ENCODE data around the gene NXF1. TPM values are rescaled to one million over a fixed set of nuclear protein-coding genes. Genes with fewer than 3 reads are reported as not detected.

The NXF1 gene
- total and polyA plus RNA-seq, 2 of the 13 experiments (the other 11 are each of a cell fraction or from before 2014, with no cell fraction given): 30.4 to 30.9 TPM

DNA sequence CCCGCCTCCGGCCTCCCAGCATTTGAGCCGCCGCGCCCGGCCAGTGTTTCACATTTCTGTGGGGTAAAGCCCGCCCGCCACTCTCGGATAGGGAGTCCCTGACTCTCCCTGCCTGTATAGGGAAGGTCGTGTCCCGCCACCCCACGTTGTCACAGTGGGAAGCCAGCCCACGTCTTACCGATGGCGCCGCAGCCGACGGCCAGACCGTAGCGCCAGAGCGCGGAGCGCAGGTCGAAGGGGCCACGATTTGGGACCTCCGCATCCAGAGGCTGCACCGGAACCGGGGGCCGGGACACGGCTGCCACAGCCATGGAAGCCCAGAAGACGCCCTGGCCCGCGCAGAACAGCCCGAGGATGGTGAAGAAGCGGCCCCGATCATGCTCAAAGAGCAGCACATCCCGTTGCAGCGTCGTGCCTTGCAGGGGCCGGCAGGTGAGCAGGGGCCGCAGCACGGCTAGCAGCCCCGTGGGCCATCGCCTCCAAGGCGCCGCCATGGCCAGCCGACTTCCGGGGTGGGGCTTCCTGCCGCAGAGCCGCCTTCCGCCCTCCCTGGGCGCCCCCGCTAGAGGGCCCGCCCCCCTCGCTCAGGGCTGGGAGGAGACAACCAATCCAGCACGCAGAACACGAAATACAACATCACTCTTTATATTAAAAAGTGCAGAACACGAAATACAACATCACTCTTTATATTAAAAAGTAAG is 13.6 kb downstream of the NXF1 start, which contains the start of gene TMEM223 (continued):
- peak; percentile 57; the same call in 1 of the 2 replicates for TF ChIP-seq HOXA3 (CRISPR knock-in tag; IDR thresholded peaks at IDR 0.05)
- peak; percentile 81 for TF ChIP-seq ZNF883 (CRISPR knock-in tag; IDR thresholded peaks at IDR 0.05; ENCODE audit: not compliant biosample characterization)
- TF ChIP-seq, protein P1, sequence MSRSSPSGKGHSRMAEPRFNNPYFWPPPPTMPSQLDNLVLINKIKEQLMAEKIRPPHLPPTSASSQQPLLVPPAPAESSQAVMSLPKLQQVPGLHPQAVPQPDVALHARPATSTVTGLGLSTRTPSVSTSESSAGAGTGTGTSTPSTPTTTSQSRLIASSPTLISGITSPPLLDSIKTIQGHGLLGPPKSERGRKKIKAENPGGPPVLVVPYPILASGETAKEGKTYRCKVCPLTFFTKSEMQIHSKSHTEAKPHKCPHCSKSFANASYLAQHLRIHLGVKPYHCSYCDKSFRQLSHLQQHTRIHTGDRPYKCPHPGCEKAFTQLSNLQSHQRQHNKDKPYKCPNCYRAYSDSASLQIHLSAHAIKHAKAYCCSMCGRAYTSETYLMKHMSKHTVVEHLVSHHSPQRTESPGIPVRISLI (CRISPR knock-in tag; IDR thresholded peaks at IDR 0.05; ENCODE audit: borderline replicate concordance): no peak
- peak; percentile 50; the same call in 1 of the 2 replicates for TF ChIP-seq ZNF335 (CRISPR knock-in tag; IDR thresholded peaks at IDR 0.05)
- 0 out of 2 replicates have a peak, but pooled peaks have one; percentile 48 for TF ChIP-seq GZF1 (CRISPR knock-in tag; IDR thresholded peaks at IDR 0.05)
- TF ChIP-seq SMARCE1 (IDR thresholded peaks at IDR 0.05; ENCODE audit: borderline replicate concordance): no peak
- peak; percentile 43; the same call in 1 of the 2 replicates for TF ChIP-seq MIER2 (CRISPR knock-in tag; IDR thresholded peaks at IDR 0.05)
- no peak for TF ChIP-seq TCF7L2 (IDR thresholded peaks at IDR 0.05; ENCODE audit: low read depth, low read length)
- TF ChIP-seq REL (CRISPR knock-in tag; conservative IDR thresholded peaks at IDR 0.05): no peak
- TF ChIP-seq MED1 (CRISPR knock-in tag; IDR thresholded peaks at IDR 0.05): peak; percentile 41; the same call in 1 of the 2 replicates
- peak; percentile 55; the same call in 1 of the 2 replicates for TF ChIP-seq ZNF430 (CRISPR knock-in tag; IDR thresholded peaks at IDR 0.05)
- TF ChIP-seq ZBTB7B (CRISPR knock-in tag; IDR thresholded peaks at IDR 0.05): peak; percentile 76
- TF ChIP-seq, protein P2, sequence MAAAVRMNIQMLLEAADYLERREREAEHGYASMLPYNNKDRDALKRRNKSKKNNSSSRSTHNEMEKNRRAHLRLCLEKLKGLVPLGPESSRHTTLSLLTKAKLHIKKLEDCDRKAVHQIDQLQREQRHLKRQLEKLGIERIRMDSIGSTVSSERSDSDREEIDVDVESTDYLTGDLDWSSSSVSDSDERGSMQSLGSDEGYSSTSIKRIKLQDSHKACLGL (CRISPR knock-in tag; IDR thresholded peaks at IDR 0.05): peak; percentile 92; the same call in 1 of the 2 replicates
- 0 out of 2 replicates have a peak, but pooled peaks have one; percentile 42 for TF ChIP-seq ZNF75D (CRISPR knock-in tag; IDR thresholded peaks at IDR 0.05; ENCODE audit: borderline replicate concordance)
- no peak for TF ChIP-seq ZSCAN20 (CRISPR knock-in tag; IDR thresholded peaks at IDR 0.05; ENCODE audit: borderline replicate concordance)
- peak; percentile 89 for TF ChIP-seq KMT2B (CRISPR knock-in tag; IDR thresholded peaks at IDR 0.05)
- TF ChIP-seq NFE2L1 (CRISPR knock-in tag; IDR thresholded peaks at IDR 0.05; ENCODE audit: borderline replicate concordance): peak; percentile 47; the same call in 1 of the 2 replicates
- TF ChIP-seq ZFAT (CRISPR knock-in tag; conservative IDR thresholded peaks at IDR 0.05): no peak
- no peak for TF ChIP-seq ISX (CRISPR knock-in tag; conservative IDR thresholded peaks at IDR 0.05)
- TF ChIP-seq IRF2 (CRISPR knock-in tag; IDR thresholded peaks at IDR 0.05): peak; percentile 35; the same call in 1 of the 2 replicates
- no peak for TF ChIP-seq JUND (CRISPR knock-in tag; IDR thresholded peaks at IDR 0.05)
- no peak for TF ChIP-seq TCF12 (IDR thresholded peaks at IDR 0.05)
- TF ChIP-seq TCF12 (CRISPR knock-in tag; IDR thresholded peaks at IDR 0.05): no peak
- no peak for TF ChIP-seq JUN (CRISPR knock-in tag; IDR thresholded peaks at IDR 0.05)
- no peak for TF ChIP-seq ZBTB8A (CRISPR knock-in tag; IDR thresholded peaks at IDR 0.05; ENCODE audit: borderline replicate concordance, low read depth)
- TF ChIP-seq, protein P3, sequence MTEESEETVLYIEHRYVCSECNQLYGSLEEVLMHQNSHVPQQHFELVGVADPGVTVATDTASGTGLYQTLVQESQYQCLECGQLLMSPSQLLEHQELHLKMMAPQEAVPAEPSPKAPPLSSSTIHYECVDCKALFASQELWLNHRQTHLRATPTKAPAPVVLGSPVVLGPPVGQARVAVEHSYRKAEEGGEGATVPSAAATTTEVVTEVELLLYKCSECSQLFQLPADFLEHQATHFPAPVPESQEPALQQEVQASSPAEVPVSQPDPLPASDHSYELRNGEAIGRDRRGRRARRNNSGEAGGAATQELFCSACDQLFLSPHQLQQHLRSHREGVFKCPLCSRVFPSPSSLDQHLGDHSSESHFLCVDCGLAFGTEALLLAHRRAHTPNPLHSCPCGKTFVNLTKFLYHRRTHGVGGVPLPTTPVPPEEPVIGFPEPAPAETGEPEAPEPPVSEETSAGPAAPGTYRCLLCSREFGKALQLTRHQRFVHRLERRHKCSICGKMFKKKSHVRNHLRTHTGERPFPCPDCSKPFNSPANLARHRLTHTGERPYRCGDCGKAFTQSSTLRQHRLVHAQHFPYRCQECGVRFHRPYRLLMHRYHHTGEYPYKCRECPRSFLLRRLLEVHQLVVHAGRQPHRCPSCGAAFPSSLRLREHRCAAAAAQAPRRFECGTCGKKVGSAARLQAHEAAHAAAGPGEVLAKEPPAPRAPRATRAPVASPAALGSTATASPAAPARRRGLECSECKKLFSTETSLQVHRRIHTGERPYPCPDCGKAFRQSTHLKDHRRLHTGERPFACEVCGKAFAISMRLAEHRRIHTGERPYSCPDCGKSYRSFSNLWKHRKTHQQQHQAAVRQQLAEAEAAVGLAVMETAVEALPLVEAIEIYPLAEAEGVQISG (CRISPR knock-in tag; IDR thresholded peaks at IDR 0.05): peak; percentile 63; the same call in 1 of the 2 replicates
- peak; percentile 81; the same call in 1 of the 2 replicates for TF ChIP-seq ZNF138 (CRISPR knock-in tag; IDR thresholded peaks at IDR 0.05; ENCODE audit: low read depth)
- TF ChIP-seq SIX4 (CRISPR knock-in tag; IDR thresholded peaks at IDR 0.05): no peak
